T47D (cell line): ENCODE measurements around the gene ARPC4.

Experiments
- DNase-seq, 2 experiments: peaks; one replicate each; pipeline versions ENCODE4 v3.0.0 to v3.0.0-alpha.2; 2011 to 2012; ENCODE audit warnings: low read depth in 1 of 2, low spot score in 1 of 2
- JUND ChIP-seq: IDR thresholded peaks from 2 replicates; pipeline ENCODE4 v1.6.1; 2012; ENCODE audit warnings: low read depth
- in situ Hi-C: cut with HindIII; loops from 2 replicates; pipeline ENCODE4 v1.10.0; 2016; ENCODE audit warnings: low sequenced_read_pairs, low pct_unique_long_range_greater_than_20kb

ARPC4 gene

DNA sequence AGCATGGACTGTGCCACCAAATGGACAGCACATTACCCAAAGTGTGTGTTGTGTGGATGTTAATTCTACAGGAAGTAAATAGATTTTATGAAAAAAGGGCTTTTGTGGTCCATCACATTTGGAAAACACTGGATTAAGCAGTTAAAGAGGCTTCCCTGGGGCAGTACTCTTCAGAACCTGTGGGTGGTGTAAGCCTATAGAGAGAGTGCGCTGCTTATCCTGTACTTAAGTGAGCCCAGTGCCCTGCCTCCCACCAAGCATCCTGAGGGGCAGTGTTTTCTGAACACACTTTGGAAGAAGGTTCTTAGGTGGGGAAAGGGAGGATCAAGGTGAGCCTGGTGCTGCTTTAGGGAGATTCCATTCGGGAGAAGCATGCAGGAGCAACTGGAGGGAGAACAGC lies 28.1 kb downstream of the ARPC4 start:
- in situ Hi-C loops: no loop called here

DNA sequence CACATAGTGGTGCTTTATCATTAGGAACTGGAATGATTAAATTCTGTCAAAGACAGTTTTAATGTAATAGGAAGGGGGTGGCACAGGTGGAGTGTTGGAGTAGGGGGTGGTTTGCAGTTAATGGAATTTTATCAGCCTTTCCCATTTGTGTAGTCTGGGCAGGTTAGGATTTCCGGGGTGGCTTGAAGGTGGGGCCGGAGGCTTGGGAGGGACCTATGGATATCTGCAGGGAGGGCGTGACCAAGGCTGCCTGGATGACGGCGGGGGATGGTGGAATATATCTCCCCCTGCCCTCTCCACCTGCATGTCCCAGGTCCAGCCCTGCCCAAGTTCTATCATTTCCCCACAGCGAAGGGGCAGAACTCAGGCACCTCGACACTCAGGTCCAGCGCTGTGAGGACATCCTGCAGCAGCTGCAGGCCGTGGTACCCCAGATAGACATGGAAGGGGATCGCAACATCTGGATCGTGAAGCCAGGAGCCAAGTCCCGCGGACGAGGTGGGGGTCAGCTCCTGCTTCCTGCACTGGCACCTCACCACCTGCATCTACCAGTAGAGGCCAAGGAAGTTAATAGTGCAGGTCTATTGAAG lies 32.7 kb downstream of the ARPC4 start:
- in situ Hi-C loops: no loop called here
- TF ChIP-seq JUND: no peak
- no peak for DNase-seq

More for the DNA sequence above, 28.1 kb downstream of the ARPC4 start:
- DNase-seq: peak in 1 of 2 experiments; percentile 45
- TF ChIP-seq JUND: no peak

DNA sequence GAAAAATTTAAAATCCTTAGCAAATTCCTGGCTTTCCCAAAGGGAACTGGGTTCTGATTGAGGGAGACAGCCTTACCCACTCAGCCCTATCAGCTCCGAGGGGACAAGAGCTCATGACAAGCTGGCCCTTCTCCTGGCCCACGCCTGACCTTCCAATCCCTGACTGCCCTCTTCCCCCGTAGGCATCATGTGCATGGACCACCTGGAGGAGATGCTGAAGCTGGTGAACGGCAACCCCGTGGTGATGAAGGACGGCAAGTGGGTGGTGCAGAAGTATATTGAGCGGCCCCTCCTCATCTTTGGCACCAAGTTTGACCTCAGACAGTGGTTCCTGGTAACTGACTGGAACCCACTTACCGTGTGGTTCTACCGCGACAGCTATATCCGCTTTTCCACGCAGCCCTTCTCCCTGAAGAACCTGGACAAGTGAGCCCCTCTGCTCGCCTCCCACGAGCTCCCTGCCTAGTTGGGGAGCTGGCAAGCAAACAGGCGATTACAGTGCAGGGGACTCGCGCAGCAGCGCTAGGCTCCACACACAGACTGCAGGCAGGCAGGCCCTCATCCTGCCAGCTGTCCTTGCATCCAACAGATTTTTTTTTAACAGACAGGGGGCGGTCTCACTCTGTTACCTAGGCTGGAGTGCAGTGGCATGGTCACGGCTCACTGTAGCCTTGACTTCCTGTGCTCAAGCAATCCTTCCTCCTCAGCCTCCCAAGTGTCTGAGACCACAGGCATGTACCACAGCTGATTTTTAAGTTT lies 34.1 kb downstream of the ARPC4 start:
- DNase-seq: peak in 1 of 2 experiments; percentile 49
- no peak for TF ChIP-seq JUND
- in situ Hi-C loops: no loop called here

DNA sequence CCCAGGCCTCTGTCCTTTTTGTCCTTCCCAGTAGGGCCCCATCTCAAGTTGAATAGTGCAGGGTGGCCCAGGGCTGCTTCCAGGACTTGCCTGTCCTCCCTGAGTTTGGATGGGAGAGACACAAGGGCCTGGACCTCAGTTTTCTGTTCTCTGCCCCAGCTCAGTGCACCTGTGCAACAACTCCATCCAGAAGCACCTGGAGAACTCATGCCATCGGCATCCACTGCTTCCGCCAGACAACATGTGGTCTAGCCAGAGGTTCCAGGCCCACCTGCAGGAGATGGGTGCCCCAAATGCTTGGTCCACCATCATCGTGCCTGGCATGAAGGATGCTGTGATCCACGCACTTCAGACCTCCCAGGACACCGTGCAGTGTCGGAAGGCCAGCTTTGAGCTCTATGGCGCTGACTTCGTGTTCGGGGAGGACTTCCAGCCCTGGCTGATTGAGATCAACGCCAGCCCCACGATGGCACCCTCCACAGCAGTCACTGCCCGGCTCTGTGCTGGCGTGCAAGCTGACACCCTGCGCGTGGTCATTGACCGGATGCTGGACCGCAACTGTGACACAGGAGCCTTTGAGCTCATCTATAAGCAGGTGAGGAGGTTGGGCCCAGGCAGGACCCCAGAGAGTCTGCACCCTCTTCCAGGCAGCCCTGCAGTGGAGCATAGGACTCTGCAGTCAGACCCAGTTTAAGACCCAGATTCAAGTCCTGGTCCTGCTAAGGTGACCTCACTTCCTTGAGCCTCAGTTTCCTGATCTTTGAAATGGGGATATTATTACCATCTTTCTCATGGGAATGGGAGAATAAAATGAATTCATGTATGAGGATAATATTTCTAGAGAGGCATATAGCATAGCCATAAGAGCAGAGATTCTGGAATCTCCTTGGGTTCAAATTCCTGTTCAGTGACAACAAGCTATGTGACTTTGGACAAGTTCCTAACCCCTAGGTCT lies 36.2 kb downstream of the ARPC4 start:
- DNase-seq: no peak
- TF ChIP-seq JUND: no peak
- in situ Hi-C loops: no loop called here

DNA sequence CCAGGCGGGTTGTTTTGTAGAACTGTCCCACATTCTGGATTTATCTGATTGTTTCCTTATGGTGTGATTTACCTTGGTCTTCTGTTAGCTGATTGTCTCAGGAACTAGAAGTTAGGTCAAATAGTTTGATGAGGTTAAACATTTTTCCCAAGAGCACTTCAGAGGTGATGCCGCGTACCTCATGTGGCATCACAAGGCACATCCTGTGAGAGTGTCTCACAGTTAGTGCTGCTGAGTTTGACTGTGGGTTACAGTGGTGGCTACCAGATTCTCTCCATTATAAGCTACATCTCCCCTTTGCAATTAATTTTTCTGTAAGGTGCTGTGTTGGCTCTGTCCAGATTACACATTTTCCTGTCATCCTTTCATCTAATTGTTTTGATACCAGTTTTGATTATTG lies 38.4 kb downstream of the ARPC4 start:
- TF ChIP-seq JUND: no peak

GRCh38 chr3:9833078-9833477 lies 40.2 kb downstream of the ARPC4 start:
- TF ChIP-seq JUND: no peak
- in situ Hi-C loops: no loop called here
- DNase-seq: no peak

More for the DNA sequence above, 38.4 kb downstream of the ARPC4 start:
- in situ Hi-C loops: no loop called here
- DNase-seq: no peak

- TF ChIP-seq JUND: no peak
- in situ Hi-C loops: no loop called here
- no peak for DNase-seq
Measured at GRCh38 chr3:9834520-9835380, 41.9 kb downstream of the ARPC4 start.

DNA sequence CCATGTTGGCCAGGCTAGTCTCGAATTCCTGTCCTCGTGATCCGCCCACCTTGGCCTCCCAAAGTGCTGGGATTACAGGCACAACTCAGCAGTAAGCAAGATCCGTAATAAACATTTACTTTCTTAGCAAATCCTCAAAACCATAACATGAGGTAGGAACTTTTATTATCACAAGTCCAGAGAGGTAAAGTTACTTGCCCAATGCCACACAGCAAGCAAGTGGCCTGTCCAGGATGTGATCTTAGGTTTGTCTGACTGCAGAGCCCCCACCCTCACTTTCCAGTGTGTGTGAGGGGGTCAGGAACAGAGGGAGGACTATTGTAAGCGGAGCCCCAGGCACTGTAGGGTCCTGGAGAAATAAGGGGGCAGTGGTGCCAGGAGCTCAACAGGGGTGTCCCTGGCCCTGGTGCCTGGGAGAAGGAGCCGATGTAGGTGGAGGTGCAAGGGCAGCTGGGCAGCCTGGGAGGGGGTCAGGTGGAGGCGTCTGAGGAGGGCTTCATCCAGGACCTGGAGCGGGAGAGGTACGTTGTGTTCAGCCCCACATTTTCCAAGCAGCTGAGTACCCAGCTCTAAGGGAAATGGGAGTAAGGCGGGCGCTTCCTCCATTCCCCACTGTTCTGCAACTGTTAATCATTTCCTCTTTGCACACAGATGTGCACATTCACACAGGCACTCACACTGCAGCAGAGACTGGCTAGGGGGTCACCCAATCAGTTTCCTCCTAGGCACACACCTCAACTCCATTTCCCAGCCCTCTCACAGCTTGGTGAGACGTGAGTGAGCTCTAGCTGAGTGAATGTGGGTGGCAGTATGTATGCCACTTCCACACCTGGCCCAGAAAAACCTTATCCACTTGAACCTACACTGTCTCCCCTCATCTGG lies 45.1 kb downstream of the ARPC4 start:
- DNase-seq: no peak
- in situ Hi-C loops: no loop called here
- TF ChIP-seq JUND: no peak

- TF ChIP-seq JUND: no peak
- in situ Hi-C loops: no loop called here
- DNase-seq: no peak
Measured at GRCh38 chr3:9838856-9839255, 46.0 kb downstream of the ARPC4 start.

GRCh38 chr3:9841015-9841414 lies 48.1 kb downstream of the ARPC4 start:
- in situ Hi-C loops: no loop called here
- DNase-seq: no peak
- TF ChIP-seq JUND: no peak
